K562 (cell line): Measurements from ENCODE around the gene DSCAM. TPM values are rescaled to one million over a fixed set of nuclear protein-coding genes. Genes with fewer than 3 reads are reported as not detected.

ENCODE experiments used
- ATAC-seq: fragments of 200-7000 bp; cut with Tn5 transposase; 3 replicates; pipeline ENCODE4 v1.9.1; 2020; ENCODE audit warnings: moderate library complexity
- BruUV-seq: library from RNA; stranded (reverse); fragments of 400-500 nt; replicated peaks from 2 replicates; lab custom pipeline; 2021; lab: Mats Ljungman, UMichigan
- CTCF ChIA-PET: fragments of 300-600 bp; formaldehyde crosslinking; extraction: SDS; loops from one replicate; lab custom pipeline; 2021; ENCODE audit warnings: low intra/inter-chr PET ratio; lab: Yijun Ruan, JAX
- POLR2A ChIA-PET: fragments of 300-600, 350-650 bp; sonication (Branson Sonifier 250); formaldehyde crosslinking; extraction: SDS; loops from one replicate; lab custom pipeline; 2021; ENCODE audit warnings: antibody characterized with exemption, inconsistent platforms; lab: Yijun Ruan, JAX
- DNase-seq, 4 experiments: peaks; one replicate each; pipeline versions ENCODE4 v3.0.0 to v3.0.0-alpha.2; 2011 to 2018; ENCODE audit warnings: low spot score in 3 of 4, mixed read lengths in 3 of 4; ENCODE audit errors: extremely low read depth in 1 of 4
- FAIRE-seq: peaks from 2 replicates; lab custom pipeline; 2011; peaks lifted over from hg19 to GRCh38; lab: Jason Lieb, UNC
- H2AFZ ChIP-seq: 2 replicates; pipeline ENCODE4 v1.6.0; 2011; ENCODE audit warnings: low read depth, low read length, control low read depth, inconsistent platforms
- H3K27ac ChIP-seq: fragments of 200-600 bp; 3 replicates; pipeline ENCODE4 v1.8.0; 2011; ENCODE audit warnings: low read depth, mild to moderate bottlenecking, control low read depth, inconsistent platforms, low read length, moderate library complexity, mixed read lengths; ENCODE audit errors: extremely low read depth
- H3K27me3 ChIP-seq, 2 experiments: fragments of 300-600 bp in 1 of 2; 2 replicates in 1 of 2; 3 replicates in 1 of 2; pipeline versions ENCODE4 v1.6.0 to v1.8.0; 2011; ENCODE audit warnings: inconsistent platforms in 2 of 2, low read length in 2 of 2, mild to moderate bottlenecking in 1 of 2, mixed read lengths in 1 of 2, moderate library complexity in 1 of 2; ENCODE audit not compliant: control insufficient read depth in 2 of 2, insufficient read depth in 2 of 2
- H3K36me3 ChIP-seq: fragments of 300-600 bp; 3 replicates; pipeline ENCODE4 v1.8.0; 2011; ENCODE audit warnings: mild to moderate bottlenecking, low read length, inconsistent platforms; ENCODE audit not compliant: control insufficient read depth, insufficient read depth
- H3K4me1 ChIP-seq, 2 experiments: fragments of 200-600 bp in 1 of 2; replicated peaks in 1 of 2; 2 replicates in 1 of 2; 3 replicates in 1 of 2; pipeline versions ENCODE4 v1.5.1 to v1.8.0; 2011; ENCODE audit warnings: inconsistent platforms in 2 of 2, low read length in 2 of 2, mild to moderate bottlenecking in 1 of 2, mixed read lengths in 1 of 2, moderate library complexity in 1 of 2; ENCODE audit not compliant: control insufficient read depth in 2 of 2, insufficient read depth in 2 of 2
- H3K4me2 ChIP-seq: 2 replicates; pipeline ENCODE4 v1.6.1; 2011; ENCODE audit warnings: low read length, control low read depth, inconsistent platforms, mixed read lengths; ENCODE audit not compliant: insufficient read depth
- H3K4me3 ChIP-seq: fragments of 200-600 bp; sonication (generic), shearing (Covaris generic); 2 replicates; pipeline ENCODE4 v1.5.1; 2016; ENCODE audit warnings: control low read depth, inconsistent platforms
- H3K79me2 ChIP-seq: fragments of 200-600 bp; 3 replicates; pipeline ENCODE4 v1.8.0; 2011; ENCODE audit warnings: low read length, inconsistent platforms; ENCODE audit not compliant: control insufficient read depth, insufficient read depth
- H3K9ac ChIP-seq, 2 experiments: 2 replicates each; pipeline versions ENCODE4 v1.6.0 to v1.6.1; 2011; ENCODE audit warnings: low read depth in 2 of 2, low read length in 2 of 2, control low read depth in 1 of 2, inconsistent platforms in 1 of 2, mild to moderate bottlenecking in 1 of 2, mixed read lengths in 1 of 2; ENCODE audit not compliant: insufficient read depth in 1 of 2
- H3K9me1 ChIP-seq: one replicate; pipeline ENCODE4 v1.6.0; 2011; ENCODE audit warnings: inconsistent platforms, mild to moderate bottlenecking, low read length, moderate library complexity; ENCODE audit not compliant: control insufficient read depth, insufficient read depth
- H3K9me3 ChIP-seq: replicated peaks from 2 replicates; pipeline ENCODE4 v1.5.1; 2011; ENCODE audit warnings: low read depth, low read length, inconsistent platforms; ENCODE audit not compliant: control insufficient read depth, insufficient read depth
- H4K20me1 ChIP-seq: replicated peaks from 2 replicates; pipeline ENCODE4 v1.6.1; 2011; ENCODE audit warnings: low read length, inconsistent platforms, mixed read lengths; ENCODE audit not compliant: control insufficient read depth, insufficient read depth
- ARID1B ChIP-seq: fragments of 450-650 bp; IDR thresholded peaks from 2 replicates; pipeline ENCODE4 v1.6.1; 2016; ENCODE audit warnings: antibody characterized with exemption, mild to moderate bottlenecking, inconsistent platforms
- BCOR ChIP-seq: fragments of 450-650 bp; IDR thresholded peaks from 2 replicates; pipeline ENCODE4 v1.6.1; 2016
- MCM7 ChIP-seq, 2 experiments: fragments of 450-650 bp; IDR thresholded peaks; 2 replicates each; pipeline ENCODE4 v1.6.1; 2016 to 2018
- MEF2A ChIP-seq: IDR thresholded peaks from 2 replicates; pipeline ENCODE4 v1.6.1; 2011; ENCODE audit warnings: low read depth, mild to moderate bottlenecking, low read length, moderate library complexity; ENCODE audit not compliant: control insufficient read depth
- NFRKB ChIP-seq: fragments of 450-650 bp; IDR thresholded peaks from 2 replicates; pipeline ENCODE4 v1.6.1; 2016; ENCODE audit warnings: low read depth
- RBFOX2 ChIP-seq: fragments of 200-400 bp; formaldehyde crosslinking; IDR thresholded peaks from 2 replicates; pipeline ENCODE4 v1.6.1; 2017; ENCODE audit warnings: low read depth, mild to moderate bottlenecking, low read length, moderate library complexity
- SAFB ChIP-seq: fragments of 200-400 bp; formaldehyde crosslinking; IDR thresholded peaks from 2 replicates; pipeline ENCODE4 v1.6.1; 2017; ENCODE audit warnings: low read depth, low read length, borderline replicate concordance
- TCFL5 ChIP-seq: fragments of 250-450 bp; sonication (Bioruptor Pico); conservative IDR thresholded peaks from 2 replicates; pipeline ENCODE4 v1.6.1; 2021; ENCODE audit warnings: mild to moderate bottlenecking, moderate library complexity, matching md5 sums
- TGIF2 ChIP-seq: sonication (generic); formaldehyde crosslinking; IDR thresholded peaks from 2 replicates; pipeline ENCODE4 v1.8.1; 2022; ENCODE audit warnings: mild to moderate bottlenecking, missing genetic modification reagents, moderate library complexity
- XRCC4 ChIP-seq: IDR thresholded peaks from one replicate; pipeline ENCODE4 v1.6.1; 2011; ENCODE audit not compliant: insufficient read depth, insufficient read length; ENCODE audit errors: extremely low read depth
- ZMIZ1 ChIP-seq, 2 experiments: fragments of 150-350 bp in 1 of 2; IDR thresholded peaks; 2 replicates each; pipeline ENCODE4 v1.6.1; 2012 to 2016; ENCODE audit warnings: low read depth in 2 of 2, low read length in 2 of 2, mild to moderate bottlenecking in 1 of 2, moderate library complexity in 1 of 2
- ZNF184 ChIP-seq: sonication (generic); formaldehyde crosslinking; IDR thresholded peaks from 2 replicates; pipeline ENCODE4 v1.5.0; 2020; ENCODE audit warnings: missing genetic modification reagents
- ZNF212 ChIP-seq: fragments of 450-650 bp; formaldehyde crosslinking; IDR thresholded peaks from 2 replicates; pipeline ENCODE4 v1.4.0; 2020; ENCODE audit warnings: mild to moderate bottlenecking
- ZNF324 ChIP-seq: fragments of 250-450 bp; sonication (Bioruptor Pico); IDR thresholded peaks from 2 replicates; pipeline ENCODE4 v1.4.0; 2020; ENCODE audit warnings: mild to moderate bottlenecking
- WGBS: fragments of 100-300 bp; shearing (Covaris generic); methylation state at CpG from one replicate; pipeline ENCODE4 v1.1.6; 2016; ENCODE audit warnings: low coverage, mixed read lengths; ENCODE audit not compliant: insufficient coverage; ENCODE audit errors: missing lambda C conversion rate; 5-methylcytosine and 5-hydroxymethylcytosine counted together
- in situ Hi-C: fragments of 300-500 bp; cut with MboI; formaldehyde crosslinking; loops from 4 replicates; pipeline ENCODE4 v1.15.0; 2018; ENCODE audit warnings: inconsistent platforms, mixed read lengths
- intact Hi-C: fragments of 100-400 bp; cut with micrococcal nuclease; formaldehyde crosslinking; loops from 2 replicates; pipeline ENCODE4 v1.14.2; 2022
- polyA plus RNA-seq, 8 experiments: library from polyadenylated mRNA; depleted of rRNA in 4 of 8; stranded (reverse) in 5 of 8; unstranded in 3 of 8; fragments of >200 nt; fragmentation: Nextera tagmentation in 2 of 8; fragmentation: Illumina TruSeq in 1 of 8; extraction: Ambion mirVana in 2 of 8; extraction: Trizol in 1 of 8; gene quantifications; 2 replicates each; pipeline versions ENCODE4 v1.2.1 to v1.2.3, GENCODE V29; 2011 to 2014; ENCODE audit warnings: inconsistent platforms in 1 of 8, missing spikeins in 1 of 8
- total RNA-seq, 7 experiments: library from RNA; depleted of rRNA in 6 of 7; stranded (reverse); fragments of >200 nt in 6 of 7; fragmentation: Illumina TruSeq in 2 of 7; extraction: Trizol in 2 of 7; gene quantifications; 2 replicates each; pipeline versions ENCODE4 v1.2.1 to v1.2.3, GENCODE V29; 2011 to 2021; ENCODE audit warnings: low replicate concordance in 1 of 7

DSCAM gene
- total and polyA plus RNA-seq, 9 of the 15 experiments (the other 6 are each of a cell fraction or from before 2014, with no cell fraction given), result not detected

- no peak for ATAC-seq
- in situ Hi-C loops, result no loop called here
Observed at GRCh38 chr21:40638466-40639251, 208.3 kb downstream of the DSCAM start.

DNA sequence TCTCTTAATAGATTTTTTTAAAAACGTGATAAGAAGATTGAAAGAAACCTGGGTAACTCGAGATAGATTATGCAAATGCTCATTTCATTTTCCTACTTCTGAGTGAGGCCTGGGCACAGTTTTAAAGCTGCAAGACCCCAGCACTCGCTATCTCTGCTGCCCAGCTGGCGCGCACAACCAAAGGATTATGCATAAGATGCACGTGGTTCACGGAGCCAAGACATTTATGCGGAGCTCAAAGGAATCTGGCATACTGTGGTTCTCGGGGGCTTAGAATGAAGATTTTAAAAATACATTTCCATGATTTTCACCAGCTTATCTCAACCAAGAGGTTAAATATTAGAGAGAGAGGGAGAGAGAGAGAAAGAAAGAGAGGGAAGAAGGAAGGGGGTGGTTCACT, 210.9 kb downstream of the DSCAM start:
- no peak overlapping the region for H3K9ac ChIP-seq
- in situ Hi-C loops, result no loop called here
- DNase-seq (no peak), ATAC-seq (no peak), FAIRE-seq (no peak)
- H3K4me2 ChIP-seq, result no peak overlapping the region
- H3K9me1 ChIP-seq, result no peaks in the 10 kb centered on the region
- H3K27me3 ChIP-seq, result no peaks in the 10 kb centered on the region
- H3K79me2 ChIP-seq, result no peaks in the 10 kb centered on the region
- no peaks in the 10 kb centered on the region for H4K20me1 ChIP-seq
- no peak overlapping the region for H2AFZ ChIP-seq
- BruUV-seq, result no TSS peak
- no peak overlapping the region for H3K27ac ChIP-seq
- H3K9me3 ChIP-seq, result peaks cover 2% of the 10 kb centered on the region; the same call in 1 of the 2 replicates
- no peaks in the 10 kb centered on the region for H3K36me3 ChIP-seq
- ChIA-PET CTCF (no interaction called here), POLR2A (no interaction called here)
- WGBS, result 1% methylated on average over 9 of the region's 9 CpGs
- H3K4me1 ChIP-seq, result no peaks in the 10 kb centered on the region
- no peak overlapping the region for H3K4me3 ChIP-seq
- intact Hi-C loops, result no loop called here
- TF ChIP-seq TGIF2 (CRISPR knock-in tag) (no peak), MEF2A (no peak), ARID1B (no peak), MCM7 (IDR thresholded peaks at IDR 0.05) (no peak), NFRKB (no peak), ZNF324 (CRISPR knock-in tag) (no peak), RBFOX2 (no peak), XRCC4 (no peak), ZNF184 (CRISPR knock-in tag) (no peak), BCOR (no peak), TCFL5 (CRISPR knock-in tag) (no peak), SAFB (no peak), ZMIZ1 (IDR thresholded peaks at IDR 0.05; ENCODE audit: low read depth in 2 of 2, low read length in 2 of 2) (no peak)

More at GRCh38 chr21:40638466-40639251, 208.3 kb downstream of the DSCAM start:
- Histone ChIP-seq H3K4me2 (no peak overlapping the region), H3K9me1 (no peaks in the 10 kb centered on the region), H3K4me3 (no peak overlapping the region), H3K79me2 (no peaks in the 10 kb centered on the region), H3K4me1 (no peaks in the 10 kb centered on the region), H3K27me3 (no peaks in the 10 kb centered on the region), H3K9me3 (no peaks in the 10 kb centered on the region; the same call in 1 of the 2 replicates), H3K9ac (no peak overlapping the region), H2AFZ (no peak overlapping the region), H4K20me1 (no peaks in the 10 kb centered on the region), H3K36me3 (no peaks in the 10 kb centered on the region), H3K27ac (no peak overlapping the region)
- TF ChIP-seq ZNF212 (CRISPR knock-in tag), result no peak
- intact Hi-C loops, result no loop called here
- FAIRE-seq (no peak), DNase-seq (no peak)
- BruUV-seq, result no TSS peak
- under 1% methylated on average over 17 of the region's 17 CpGs for WGBS
- POLR2A ChIA-PET, result no interaction called here
- CTCF ChIA-PET, result no interaction called here
